CD4-positive, CD25-positive, alpha-beta regulatory T cell (primary cell): ENCODE measurements around the gene ATF7IP2. TPM values are rescaled to one million over a fixed set of nuclear protein-coding genes. Genes with fewer than 3 reads are reported as not detected.
"Not testable (repeated sequence)": the region's sequence is repeated elsewhere in the genome, so short reads cannot be mapped to it uniquely, and the experiment has no call there.

Experiments used
- ATAC-seq, 2 donors: fragments of 150-1000 bp; cut with Tn5 transposase; one replicate each; pipeline ENCODE4 v1.10.0; 2021; ENCODE audit warnings: low read depth in 2 of 2, moderate number of reproducible peaks in 2 of 2, moderate library complexity in 1 of 2
- DNase-seq, 3 donors: peaks; one replicate each; pipeline versions ENCODE4 v3.0.0 to v3.0.0-alpha.2; 2012 to 2022; ENCODE audit warnings: mixed read lengths in 1 of 3
- H3K27ac ChIP-seq: one replicate; pipeline ENCODE4 v1.7.0; 2013; ENCODE audit warnings: mild to moderate bottlenecking, low read length; ENCODE audit not compliant: insufficient read depth, poor library complexity, severe bottlenecking
- H3K27me3 ChIP-seq: one replicate; pipeline ENCODE4 v1.7.0; 2013; ENCODE audit warnings: low read length; ENCODE audit not compliant: control insufficient read depth, insufficient read depth
- H3K36me3 ChIP-seq: one replicate; pipeline ENCODE4 v1.7.0; 2013; ENCODE audit warnings: mild to moderate bottlenecking, low read length, moderate library complexity; ENCODE audit not compliant: control insufficient read depth, insufficient read depth
- H3K4me1 ChIP-seq: 2 replicates; pipeline ENCODE4 v1.7.0; 2013; ENCODE audit warnings: mild to moderate bottlenecking, low read length; ENCODE audit not compliant: insufficient read depth, control insufficient read depth, poor library complexity, severe bottlenecking
- H3K4me3 ChIP-seq: one replicate; pipeline ENCODE4 v1.7.0; 2013; ENCODE audit warnings: low read depth, mild to moderate bottlenecking, low read length, moderate library complexity
- H3K9me3 ChIP-seq, 2 experiments: 1 replicate in 1 of 2; 2 replicates in 1 of 2; pipeline ENCODE4 v1.7.0; 2013; ENCODE audit warnings: low read length in 2 of 2, mild to moderate bottlenecking in 1 of 2, moderate library complexity in 1 of 2; ENCODE audit not compliant: control insufficient read depth in 2 of 2
- H3K27ac Mint-ChIP-seq, 3 donors: one replicate each; pipeline ENCODE4 v1.8.0; 2020 to 2022; ENCODE audit warnings: mild to moderate bottlenecking in 3 of 3, mixed read lengths in 3 of 3, moderate library complexity in 2 of 3
- H3K27me3 Mint-ChIP-seq: one replicate; pipeline ENCODE4 v1.8.0; 2022; ENCODE audit warnings: mild to moderate bottlenecking, mixed read lengths
- H3K36me3 Mint-ChIP-seq: one replicate; pipeline ENCODE4 v1.8.0; 2020; ENCODE audit warnings: mixed read lengths
- H3K4me1 Mint-ChIP-seq, 4 donors: one replicate each; pipeline ENCODE4 v1.8.0; 2020 to 2022; ENCODE audit warnings: mixed read lengths in 4 of 4, mild to moderate bottlenecking in 1 of 4
- H3K4me3 Mint-ChIP-seq, 4 donors: one replicate each; pipeline ENCODE4 v1.8.0; 2020 to 2022; ENCODE audit warnings: mild to moderate bottlenecking in 4 of 4, mixed read lengths in 4 of 4, moderate library complexity in 3 of 4
- H3K9me3 Mint-ChIP-seq, 7 donors: one replicate each; pipeline ENCODE4 v1.8.0; 2020 to 2022; ENCODE audit warnings: mixed read lengths in 7 of 7, mild to moderate bottlenecking in 3 of 7, moderate library complexity in 2 of 7
- polyA plus RNA-seq, 4 donors: library from polyadenylated mRNA; unstranded; fragments of 300-500 nt; fragmentation: Illumina TruSeq; gene quantifications; one replicate each; pipeline ENCODE4 v1.2.3, GENCODE V29; 2021
- total RNA-seq: library from RNA; stranded (reverse); gene quantifications from one replicate; pipeline ENCODE4 v1.2.3, GENCODE V29; 2022

Gene ATF7IP2
- total and polyA plus RNA-seq, 5 donors from 2014 or later: 47.6 to 114 (median 94.5) TPM

- no peak overlapping the region for H3K27ac Mint-ChIP-seq
- no peak overlapping the region for H3K27ac ChIP-seq
- H3K4me3 ChIP-seq: no peak overlapping the region
- H3K4me1 Mint-ChIP-seq: peaks cover 13 to 18% (median 15%) of the 10 kb centered on the region in 4 donors
- no peaks in the 10 kb centered on the region for H3K4me1 ChIP-seq
- no peak for ATAC-seq
- peaks cover 2 to 6% of the 10 kb centered on the region in 2 experiments for H3K9me3 ChIP-seq
- no peaks in the 10 kb centered on the region for H3K27me3 Mint-ChIP-seq
- H3K4me3 Mint-ChIP-seq: peak overlapping the region in 1 of 4 donors; percentile 75
- peaks cover 21% of the 10 kb centered on the region for H3K36me3 ChIP-seq
- DNase-seq: no peak
- H3K36me3 Mint-ChIP-seq: peaks cover 64% of the 10 kb centered on the region
- H3K27me3 ChIP-seq: no peaks in the 10 kb centered on the region
- peaks cover 0 to 31% (median 16%) of the 10 kb centered on the region in 7 donors for H3K9me3 Mint-ChIP-seq
These were observed 67.3 kb downstream of the ATF7IP2 start for GRCh38 chr16:10453159-10453510.

GRCh38 chr16:10465821-10466220, 80.0 kb downstream of the ATF7IP2 start:
- ATAC-seq (no peak), DNase-seq (no peak)
- Histone ChIP-seq H3K4me3 (no peak overlapping the region), H3K27ac (no peak overlapping the region), H3K9me3 (no peaks in the 10 kb centered on the region), H3K27me3 (no peaks in the 10 kb centered on the region), H3K36me3 (peaks cover 17% of the 10 kb centered on the region), H3K4me1 (no peaks in the 10 kb centered on the region)
- peaks cover 0 to 5% (median 0%) of the 10 kb centered on the region in 7 donors for H3K9me3 Mint-ChIP-seq
- peaks cover 39% of the 10 kb centered on the region for H3K36me3 Mint-ChIP-seq
- H3K4me3 Mint-ChIP-seq: no peak overlapping the region
- peaks cover 5% of the 10 kb centered on the region for H3K27me3 Mint-ChIP-seq
- H3K4me1 Mint-ChIP-seq: peaks cover 0 to 16% (median 2%) of the 10 kb centered on the region in 4 donors
- no peak overlapping the region for H3K27ac Mint-ChIP-seq

DNA sequence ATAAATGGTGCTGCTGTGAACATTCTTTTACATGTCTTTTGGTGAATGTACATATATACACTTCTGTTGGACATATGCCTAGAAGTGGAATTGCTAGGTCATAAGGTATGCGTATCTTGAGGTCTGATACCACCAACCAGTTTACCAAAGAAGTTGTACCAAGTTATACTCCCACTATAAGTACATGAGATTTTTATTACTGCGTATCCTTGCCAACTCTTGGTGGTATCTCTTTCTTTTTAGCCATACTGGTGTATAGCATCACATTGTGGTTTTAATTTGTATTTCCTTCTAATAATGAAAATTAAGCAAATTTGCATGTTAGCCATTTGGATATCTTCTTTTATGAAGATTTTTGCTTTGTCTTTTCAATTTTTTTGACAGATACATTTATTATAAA, 80.5 kb downstream of the ATF7IP2 start:
- Histone ChIP-seq H3K4me1 (no peaks in the 10 kb centered on the region), H3K4me3 (no peak overlapping the region), H3K27ac (no peak overlapping the region), H3K27me3 (no peaks in the 10 kb centered on the region), H3K36me3 (peaks cover 17% of the 10 kb centered on the region), H3K9me3 (no peaks in the 10 kb centered on the region)
- Mint-ChIP-seq H3K27ac (no peak overlapping the region), H3K27me3 (peaks cover 5% of the 10 kb centered on the region), H3K36me3 (peaks cover 38% of the 10 kb centered on the region), H3K9me3 (peaks cover 0 to 5% (median 0%) of the 10 kb centered on the region in 7 donors), H3K4me1 (peaks cover 0 to 11% (median under 1%) of the 10 kb centered on the region in 4 donors), H3K4me3 (no peak overlapping the region)
- ATAC-seq: no peak
- DNase-seq: no peak

- H3K27ac Mint-ChIP-seq: no peak overlapping the region
- H3K27me3 Mint-ChIP-seq: peaks cover 5% of the 10 kb centered on the region
- no peak for ATAC-seq
These were observed 81.0 kb downstream of the ATF7IP2 start for GRCh38 chr16:10466861-10467260.

GRCh38 chr16:10476636-10477035, 90.8 kb downstream of the ATF7IP2 start:
- not testable (repeated sequence) for H3K4me1 Mint-ChIP-seq, H3K27me3 ChIP-seq, H3K9me3 ChIP-seq, H3K4me1 ChIP-seq, H3K27ac Mint-ChIP-seq, H3K4me3 ChIP-seq, H3K27me3 Mint-ChIP-seq, H3K4me3 Mint-ChIP-seq, H3K27ac ChIP-seq, DNase-seq, ATAC-seq
- peaks cover 30% of the 10 kb centered on the region for H3K36me3 ChIP-seq
- Mint-ChIP-seq H3K36me3 (peaks cover 38% of the 10 kb centered on the region), H3K9me3 (peaks cover 0 to 27% (median 4%) of the 10 kb centered on the region in 7 donors)

More at GRCh38 chr16:10466861-10467260, 81.0 kb downstream of the ATF7IP2 start:
- peaks cover 0 to 5% (median 0%) of the 10 kb centered on the region in 7 donors for H3K9me3 Mint-ChIP-seq
- H3K36me3 Mint-ChIP-seq: peaks cover 36% of the 10 kb centered on the region
- no peak overlapping the region for H3K4me3 Mint-ChIP-seq
- Histone ChIP-seq H3K27ac (no peak overlapping the region), H3K4me1 (no peaks in the 10 kb centered on the region), H3K9me3 (no peaks in the 10 kb centered on the region), H3K27me3 (no peaks in the 10 kb centered on the region), H3K36me3 (peaks cover 17% of the 10 kb centered on the region), H3K4me3 (no peak overlapping the region)
- peaks cover 0 to 10% (median under 1%) of the 10 kb centered on the region in 4 donors for H3K4me1 Mint-ChIP-seq
- DNase-seq: no peak

- Mint-ChIP-seq H3K4me1 (peaks cover 0 to 4% (median 0%) of the 10 kb centered on the region in 4 donors), H3K36me3 (peaks cover 27% of the 10 kb centered on the region), H3K9me3 (peaks cover 0 to 24% (median 15%) of the 10 kb centered on the region in 7 donors), H3K4me3 (no peak overlapping the region), H3K27me3 (no peaks in the 10 kb centered on the region), H3K27ac (peak overlapping the region in 2 of 3 donors; percentile 29 to 36)
- no peak for ATAC-seq
- Histone ChIP-seq H3K9me3 (peaks cover 6 to 7% of the 10 kb centered on the region in 2 experiments), H3K36me3 (peaks cover 12% of the 10 kb centered on the region), H3K4me3 (no peak overlapping the region), H3K27ac (no peak overlapping the region), H3K27me3 (no peaks in the 10 kb centered on the region), H3K4me1 (no peaks in the 10 kb centered on the region)
- no peak for DNase-seq
These were observed 94.3 kb downstream of the ATF7IP2 start for GRCh38 chr16:10480151-10480550.

DNA sequence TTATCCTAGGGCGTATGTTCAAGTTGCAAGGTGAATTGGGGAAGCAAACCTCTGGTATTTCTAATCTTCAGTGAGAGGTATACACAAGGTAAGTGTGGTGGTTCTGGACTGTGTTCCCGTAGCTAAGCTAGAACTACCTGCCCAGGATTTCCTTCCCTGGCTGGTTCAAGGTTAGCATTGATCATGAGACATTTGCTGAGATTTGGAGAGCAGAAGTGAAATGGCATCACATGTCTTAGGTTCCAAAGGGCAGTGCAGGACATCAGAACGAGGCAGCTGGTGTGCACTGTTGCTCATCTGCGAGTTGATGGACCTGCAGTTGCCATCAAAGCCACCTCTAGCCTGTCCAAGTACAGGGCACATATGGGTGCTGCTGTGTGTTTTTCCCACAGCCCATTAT, 99.3 kb downstream of the ATF7IP2 start:
- ATAC-seq: no peak
- peaks cover 0 to 22% (median 18%) of the 10 kb centered on the region in 7 donors for H3K9me3 Mint-ChIP-seq
- Histone ChIP-seq H3K27me3 (no peaks in the 10 kb centered on the region), H3K9me3 (peaks cover 8 to 20% of the 10 kb centered on the region in 2 experiments), H3K27ac (no peak overlapping the region), H3K36me3 (peaks cover 11% of the 10 kb centered on the region), H3K4me3 (no peak overlapping the region), H3K4me1 (no peaks in the 10 kb centered on the region)
- DNase-seq: no peak
- no peak overlapping the region for H3K4me3 Mint-ChIP-seq
- peaks cover 19% of the 10 kb centered on the region for H3K36me3 Mint-ChIP-seq
- peaks cover 0 to 4% (median 0%) of the 10 kb centered on the region in 4 donors for H3K4me1 Mint-ChIP-seq
- H3K27ac Mint-ChIP-seq: no peak overlapping the region
- H3K27me3 Mint-ChIP-seq: no peaks in the 10 kb centered on the region

DNA sequence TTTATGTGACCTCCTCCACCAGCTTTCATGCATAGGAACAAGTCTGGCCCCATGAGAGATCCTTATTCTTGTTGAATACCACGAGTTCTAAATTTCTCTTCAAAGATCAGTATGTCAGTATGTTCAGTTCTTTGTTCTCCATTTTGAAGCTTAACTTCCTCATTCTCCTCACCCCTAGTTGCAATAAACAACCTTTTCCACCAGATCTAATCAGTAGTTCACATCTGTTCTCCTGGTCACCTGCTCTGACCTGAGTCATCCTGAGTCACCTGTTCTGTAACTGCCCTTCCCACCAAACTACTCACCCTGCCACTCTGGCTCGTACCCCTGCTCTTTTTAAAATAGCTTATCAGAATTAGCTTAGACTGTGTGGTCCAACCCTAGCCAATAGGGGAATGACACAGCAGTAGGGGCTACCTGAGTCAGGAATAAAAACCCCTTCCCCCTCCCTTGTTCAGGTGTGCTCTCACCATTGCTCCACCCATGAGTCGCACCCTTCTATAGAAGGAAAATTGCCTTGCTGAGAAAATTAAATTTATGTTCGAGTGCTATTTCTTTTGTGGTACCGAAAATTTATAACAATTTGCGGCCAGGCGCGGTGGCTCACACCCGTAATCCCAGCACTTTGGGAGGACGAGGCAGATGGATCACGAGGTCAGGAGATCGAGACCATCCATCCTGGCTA, 100.0 kb downstream of the ATF7IP2 start:
- DNase-seq (no peak), ATAC-seq (no peak)
- H3K27ac Mint-ChIP-seq: no peak overlapping the region
- no peaks in the 10 kb centered on the region for H3K27me3 Mint-ChIP-seq
- H3K4me3 ChIP-seq: no peak overlapping the region
- peaks cover 8 to 20% of the 10 kb centered on the region in 2 experiments for H3K9me3 ChIP-seq
- no peak overlapping the region for H3K27ac ChIP-seq
- H3K36me3 Mint-ChIP-seq: peaks cover 12% of the 10 kb centered on the region
- peaks cover 7% of the 10 kb centered on the region for H3K36me3 ChIP-seq
- no peaks in the 10 kb centered on the region for H3K4me1 ChIP-seq
- H3K4me1 Mint-ChIP-seq: peaks cover 0 to 4% (median 0%) of the 10 kb centered on the region in 4 donors
- peaks cover 0 to 22% (median 18%) of the 10 kb centered on the region in 7 donors for H3K9me3 Mint-ChIP-seq
- no peak overlapping the region for H3K4me3 Mint-ChIP-seq
- no peaks in the 10 kb centered on the region for H3K27me3 ChIP-seq
